CD1c-positive myeloid dendritic cell (primary cell): ENCODE measurements around the gene SP8.
"Not testable (repeated sequence)": the region's sequence is repeated elsewhere in the genome, so short reads cannot be mapped to it uniquely, and the experiment has no call there.

Experiments
- DNase-seq: peaks from one replicate; pipeline ENCODE4 v3.0.0-alpha.2; 2016; ENCODE audit errors: extremely low spot score

SP8 gene

GRCh38 chr7:20786779-20787659, at the start of gene SP8:
SP8 (minus strand) TSS chr7:20786886; CDS start chr7:20786798, 88 bp downstream.
- DNase-seq: peak; percentile 49

GRCh38 chr7:20836424-20836823, 49.7 kb upstream of the SP8 start:
- not testable (repeated sequence) for DNase-seq

GRCh38 chr7:20835111-20835750, 48.5 kb upstream of the SP8 start:
- no peak for DNase-seq

- no peak for DNase-seq
Measured at GRCh38 chr7:20834656-20835055, 48.0 kb upstream of the SP8 start.

- DNase-seq: no peak
Measured at GRCh38 chr7:20831956-20832355, 45.3 kb upstream of the SP8 start.

GRCh38 chr7:20831451-20831850, 44.8 kb upstream of the SP8 start:
- no peak for DNase-seq

GRCh38 chr7:20828947-20829346, 42.3 kb upstream of the SP8 start:
- no peak for DNase-seq

GRCh38 chr7:20827172-20827571, 40.5 kb upstream of the SP8 start:
- DNase-seq: no peak

GRCh38 chr7:20826243-20826642, 39.6 kb upstream of the SP8 start:
- DNase-seq: no peak

- no peak for DNase-seq
Measured at GRCh38 chr7:20825555-20825954, 38.9 kb upstream of the SP8 start.

GRCh38 chr7:20821390-20821789, 34.7 kb upstream of the SP8 start:
- not testable (repeated sequence) for DNase-seq

GRCh38 chr7:20816372-20816959, 29.8 kb upstream of the SP8 start:
- no peak for DNase-seq

- DNase-seq: no peak
Measured at GRCh38 chr7:20804345-20804744, 17.7 kb upstream of the SP8 start.

- DNase-seq: no peak
Measured at GRCh38 chr7:20799566-20800366, 13.1 kb upstream of the SP8 start.

- DNase-seq: no peak
Measured at GRCh38 chr7:20798694-20799121, 12.0 kb upstream of the SP8 start.

- peak; percentile 56 for DNase-seq
Measured at GRCh38 chr7:20798081-20798693, 11.5 kb upstream of the SP8 start.

- DNase-seq: no peak
Measured at GRCh38 chr7:20797462-20798080, 10.9 kb upstream of the SP8 start.

- DNase-seq: no peak
Measured at GRCh38 chr7:20797042-20797461, 10.4 kb upstream of the SP8 start.

GRCh38 chr7:20796500-20796899, 9.8 kb upstream of the SP8 start:
- DNase-seq: no peak

GRCh38 chr7:20795881-20796280, 9.2 kb upstream of the SP8 start:
- no peak for DNase-seq

- DNase-seq: no peak
Measured at GRCh38 chr7:20795361-20795760, 8.7 kb upstream of the SP8 start.
